Karpas-422 (cell line): Measurements from ENCODE around the gene GLB1L2. TPM values are rescaled to one million over a fixed set of nuclear protein-coding genes. Genes with fewer than 3 reads are reported as not detected.
"Not testable (repeated sequence)": the region's sequence is repeated elsewhere in the genome, so short reads cannot be mapped to it uniquely, and the experiment has no call there.

Experiments
- DNase-seq: peaks from one replicate; pipeline ENCODE4 v3.0.0-alpha.2; 2015
- H2AFZ ChIP-seq: fragments of 200-600 bp; sonication (generic); 2 replicates; pipeline ENCODE4 v1.6.1; 2014; ENCODE audit warnings: antibody characterized with exemption, low read length, mixed read lengths
- H3K27ac ChIP-seq: fragments of 200-600 bp; sonication (generic); 2 replicates; pipeline ENCODE4 v1.5.1; 2014; ENCODE audit warnings: mild to moderate bottlenecking, low read length, moderate library complexity
- H3K27me3 ChIP-seq: fragments of 200-600 bp; sonication (generic); 2 replicates; pipeline ENCODE4 v1.6.1; 2014; ENCODE audit warnings: low read length, mixed read lengths
- H3K36me3 ChIP-seq: fragments of 200-600 bp; sonication (generic); 2 replicates; pipeline ENCODE4 v1.6.1; 2014; ENCODE audit warnings: low read length, mixed read lengths; ENCODE audit not compliant: insufficient read depth
- H3K4me1 ChIP-seq: fragments of 200-600 bp; sonication (generic); 2 replicates; pipeline ENCODE4 v1.6.1; 2014; ENCODE audit warnings: mild to moderate bottlenecking, low read length, mixed read lengths
- H3K4me2 ChIP-seq: fragments of 200-600 bp; sonication (generic); 2 replicates; pipeline ENCODE4 v1.6.1; 2014; ENCODE audit warnings: low read length, low read depth, mild to moderate bottlenecking; ENCODE audit not compliant: poor library complexity, severe bottlenecking
- H3K4me3 ChIP-seq: fragments of 200-600 bp; sonication (generic); 2 replicates; pipeline ENCODE4 v1.5.1; 2014; ENCODE audit warnings: mild to moderate bottlenecking, antibody characterized with exemption, low read length, mixed read lengths
- H3K79me2 ChIP-seq: fragments of 200-600 bp; sonication (generic); 2 replicates; pipeline ENCODE4 v1.6.1; 2014; ENCODE audit warnings: mild to moderate bottlenecking, low read length, mixed read lengths
- H3K9ac ChIP-seq: fragments of 200-600 bp; sonication (generic); 2 replicates; pipeline ENCODE4 v1.6.0; 2014; ENCODE audit warnings: low read length
- H3K9me2 ChIP-seq: fragments of 200-600 bp; sonication (generic), shearing (Covaris generic); replicated peaks from 2 replicates; pipeline ENCODE4 v1.6.0; 2014; ENCODE audit warnings: mild to moderate bottlenecking, low read length, moderate library complexity; ENCODE audit not compliant: insufficient read depth
- H3K9me3 ChIP-seq: fragments of 300-700, 200-600 bp; sonication (generic); 2 replicates; pipeline ENCODE4 v1.6.1; 2014; ENCODE audit warnings: low read length, mixed read lengths
- H4K20me1 ChIP-seq: fragments of 200-600 bp; sonication (generic); 2 replicates; pipeline ENCODE4 v1.6.1; 2014; ENCODE audit warnings: mild to moderate bottlenecking, antibody characterized with exemption, low read length, low read depth; ENCODE audit not compliant: insufficient read depth
- total RNA-seq: library from RNA; depleted of rRNA; stranded (reverse); fragments of >200 nt; shearing (Covaris generic); gene quantifications from 2 replicates; pipeline ENCODE4 v1.2.3, GENCODE V29; 2014; ENCODE audit warnings: low replicate concordance

The GLB1L2 gene
- total RNA-seq, 1 experiment from 2014 or later, result not detected

DNA sequence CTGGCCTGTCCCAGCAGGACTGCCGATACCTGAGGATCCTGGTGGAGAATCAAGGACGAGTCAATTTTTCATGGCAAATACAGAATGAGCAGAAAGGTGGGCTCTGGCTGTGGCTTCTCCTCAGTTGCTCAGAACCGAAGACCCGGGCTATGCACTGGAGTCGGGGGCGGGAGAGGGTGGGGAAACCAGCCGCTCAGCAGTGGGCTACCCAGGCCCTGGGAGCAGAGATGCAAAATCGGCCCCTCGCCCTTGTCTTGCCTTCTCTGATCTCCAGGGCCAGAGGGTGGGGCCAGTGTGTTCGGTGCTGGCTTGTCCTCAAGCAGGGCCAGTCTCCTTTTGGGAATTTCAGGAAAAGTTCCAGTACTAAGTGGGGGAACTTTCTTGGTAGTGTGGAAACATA is 18.4 kb upstream of the GLB1L2 start:
- Histone ChIP-seq H3K79me2 (no peaks in the 10 kb centered on the region), H3K27ac (no peak overlapping the region), H3K9ac (no peak overlapping the region), H3K9me2 (no peaks in the 10 kb centered on the region), H3K4me2 (no peak overlapping the region), H2AFZ (no peak overlapping the region), H4K20me1 (no peaks in the 10 kb centered on the region), H3K4me3 (no peak overlapping the region), H3K36me3 (no peaks in the 10 kb centered on the region), H3K27me3 (no peaks in the 10 kb centered on the region), H3K4me1 (no peaks in the 10 kb centered on the region), H3K9me3 (no peaks in the 10 kb centered on the region)
- DNase-seq, result no peak

DNA sequence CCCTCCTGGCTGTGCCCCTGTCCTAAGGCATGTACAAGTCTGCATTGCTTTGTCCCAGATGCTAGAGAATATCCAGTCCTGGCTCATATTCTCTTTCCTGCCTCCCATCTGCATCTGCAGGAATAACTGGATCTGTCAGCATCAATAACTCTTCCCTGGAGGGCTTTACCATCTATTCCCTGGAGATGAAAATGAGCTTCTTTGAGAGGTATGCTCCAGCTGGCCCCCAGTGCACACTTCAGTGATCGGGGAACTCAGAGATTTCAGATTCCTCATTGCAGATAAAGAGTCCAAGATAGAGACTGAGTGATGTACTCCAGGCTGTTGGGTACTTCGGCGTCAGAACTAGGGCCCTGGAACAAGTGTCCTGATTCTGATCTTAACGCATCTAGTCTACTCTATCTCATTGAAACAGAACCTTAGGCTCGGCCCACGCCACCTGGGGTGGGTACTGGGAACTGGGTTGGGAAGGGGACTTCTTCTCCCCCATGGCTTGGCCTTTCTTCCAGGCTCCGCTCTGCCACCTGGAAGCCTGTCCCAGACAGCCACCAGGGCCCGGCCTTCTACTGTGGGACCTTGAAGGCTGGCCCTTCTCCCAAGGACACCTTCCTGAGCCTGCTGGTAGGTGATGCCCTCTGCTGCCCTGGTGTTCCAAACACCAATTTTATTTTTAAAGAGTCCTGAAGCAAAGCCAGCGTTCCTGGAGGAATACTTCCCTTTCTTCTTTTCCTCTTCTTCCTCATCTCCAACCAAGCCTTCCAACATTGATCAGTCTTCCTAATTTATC is 17.8 kb upstream of the GLB1L2 start:
- no peaks in the 10 kb centered on the region for H3K9me2 ChIP-seq
- H3K27ac ChIP-seq, result no peak overlapping the region
- H4K20me1 ChIP-seq, result no peaks in the 10 kb centered on the region
- H3K4me1 ChIP-seq, result no peaks in the 10 kb centered on the region
- no peaks in the 10 kb centered on the region for H3K9me3 ChIP-seq
- H3K4me3 ChIP-seq, result no peak overlapping the region
- no peak for DNase-seq
- H3K79me2 ChIP-seq, result no peaks in the 10 kb centered on the region
- no peak overlapping the region for H2AFZ ChIP-seq
- no peaks in the 10 kb centered on the region for H3K27me3 ChIP-seq
- no peaks in the 10 kb centered on the region for H3K36me3 ChIP-seq
- H3K4me2 ChIP-seq, result no peak overlapping the region
- no peak overlapping the region for H3K9ac ChIP-seq

- no peak for DNase-seq
- H3K79me2 ChIP-seq, result no peaks in the 10 kb centered on the region
- no peaks in the 10 kb centered on the region for H3K9me2 ChIP-seq
- no peaks in the 10 kb centered on the region for H4K20me1 ChIP-seq
- H3K27me3 ChIP-seq, result no peaks in the 10 kb centered on the region
- H3K9ac ChIP-seq, result no peak overlapping the region
- no peak overlapping the region for H3K27ac ChIP-seq
- no peaks in the 10 kb centered on the region for H3K4me1 ChIP-seq
- no peaks in the 10 kb centered on the region for H3K9me3 ChIP-seq
- H3K4me2 ChIP-seq, result no peak overlapping the region
- H3K36me3 ChIP-seq, result no peaks in the 10 kb centered on the region
- no peak overlapping the region for H2AFZ ChIP-seq
- no peak overlapping the region for H3K4me3 ChIP-seq
Measured at GRCh38 chr11:134317103-134317502, 14.7 kb upstream of the GLB1L2 start.

- H3K36me3 ChIP-seq, DNase-seq, H2AFZ ChIP-seq, H3K4me3 ChIP-seq, H3K4me2 ChIP-seq, H4K20me1 ChIP-seq, H3K4me1 ChIP-seq, H3K79me2 ChIP-seq, H3K27me3 ChIP-seq, H3K9me2 ChIP-seq, H3K9ac ChIP-seq, H3K9me3 ChIP-seq, H3K27ac ChIP-seq: not testable (repeated sequence)
Measured at GRCh38 chr11:134321373-134321772, 10.4 kb upstream of the GLB1L2 start.

DNA sequence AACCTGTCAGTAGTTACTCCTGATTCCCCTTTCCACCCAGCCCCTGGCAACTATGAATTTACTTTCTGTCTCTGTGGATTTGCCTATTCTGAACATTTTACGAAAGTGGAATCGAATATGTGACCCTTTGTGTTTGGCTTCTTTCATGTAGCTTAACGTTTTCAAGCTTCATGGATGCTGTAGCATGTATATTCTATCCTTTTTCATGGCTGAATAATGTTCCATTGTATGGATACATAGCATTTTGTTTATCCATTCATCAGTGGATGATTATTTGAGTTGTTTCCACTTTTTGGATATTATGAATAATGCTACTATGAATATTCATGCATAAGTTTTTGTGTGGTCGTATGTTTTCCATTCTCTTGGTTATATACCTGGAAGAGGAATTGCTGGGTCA is 9.2 kb upstream of the GLB1L2 start:
- Histone ChIP-seq H4K20me1 (no peaks in the 10 kb centered on the region), H3K36me3 (no peaks in the 10 kb centered on the region), H3K79me2 (no peaks in the 10 kb centered on the region), H3K4me3 (no peak overlapping the region), H3K9me2 (no peaks in the 10 kb centered on the region), H3K27ac (no peak overlapping the region), H2AFZ (no peak overlapping the region), H3K4me2 (no peak overlapping the region), H3K9me3 (no peaks in the 10 kb centered on the region), H3K9ac (no peak overlapping the region), H3K4me1 (no peaks in the 10 kb centered on the region), H3K27me3 (no peaks in the 10 kb centered on the region)
- DNase-seq, result no peak

DNA sequence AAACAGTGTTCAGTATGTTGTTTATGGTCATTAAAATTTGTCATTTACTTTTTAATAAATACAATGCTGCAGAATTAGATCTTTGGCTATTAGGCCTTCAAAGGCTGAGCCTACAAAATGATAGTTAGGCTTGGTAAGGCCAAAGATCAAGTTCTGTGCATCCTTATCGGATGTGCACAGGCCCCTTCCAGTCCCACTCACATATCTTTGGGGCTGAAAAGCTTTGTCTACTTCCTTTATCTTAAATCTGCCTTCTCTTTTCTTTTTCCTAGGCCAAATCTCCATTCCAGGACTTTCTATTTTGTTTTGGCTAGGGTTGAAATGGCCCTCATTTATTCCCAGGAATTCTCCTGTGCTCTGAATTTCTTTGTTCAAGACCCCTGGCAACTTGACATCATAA is 3.4 kb upstream of the GLB1L2 start:
- DNase-seq, result no peak
- Histone ChIP-seq H4K20me1 (no peaks in the 10 kb centered on the region), H3K9me2 (no peaks in the 10 kb centered on the region), H3K79me2 (no peaks in the 10 kb centered on the region), H3K4me3 (no peak overlapping the region), H3K9ac (no peak overlapping the region), H3K9me3 (no peaks in the 10 kb centered on the region), H3K4me1 (no peaks in the 10 kb centered on the region), H3K27ac (no peak overlapping the region), H3K27me3 (no peaks in the 10 kb centered on the region), H3K4me2 (no peak overlapping the region), H2AFZ (no peak overlapping the region), H3K36me3 (no peaks in the 10 kb centered on the region)

GRCh38 chr11:134330611-134331353 is 1.0 kb upstream of the GLB1L2 start:
- Histone ChIP-seq H3K27me3 (no peaks in the 10 kb centered on the region), H3K9ac (no peak overlapping the region), H3K9me2 (no peaks in the 10 kb centered on the region), H3K27ac (no peak overlapping the region), H2AFZ (no peak overlapping the region), H3K4me3 (no peak overlapping the region), H3K4me1 (no peaks in the 10 kb centered on the region), H3K9me3 (no peaks in the 10 kb centered on the region), H4K20me1 (no peaks in the 10 kb centered on the region), H3K36me3 (no peaks in the 10 kb centered on the region), H3K79me2 (no peaks in the 10 kb centered on the region), H3K4me2 (no peak overlapping the region)
- DNase-seq, result no peak

- Histone ChIP-seq H3K4me2 (no peak overlapping the region), H2AFZ (no peak overlapping the region), H3K27me3 (no peaks in the 10 kb centered on the region), H3K9ac (no peak overlapping the region), H3K27ac (no peak overlapping the region), H4K20me1 (no peaks in the 10 kb centered on the region), H3K9me3 (no peaks in the 10 kb centered on the region), H3K4me3 (no peak overlapping the region), H3K36me3 (no peaks in the 10 kb centered on the region), H3K9me2 (no peaks in the 10 kb centered on the region), H3K4me1 (no peaks in the 10 kb centered on the region), H3K79me2 (no peaks in the 10 kb centered on the region)
- DNase-seq, result no peak
Measured at GRCh38 chr11:134332189-134332631, 422 bp downstream of the GLB1L2 start.
